B cell (primary cell): ENCODE data around the gene DNALI1. TPM values are rescaled to one million over a fixed set of nuclear protein-coding genes. Genes with fewer than 3 reads are reported as not detected.

Experiments used
- ATAC-seq: fragments of 200-7000 bp; cut with Tn5 transposase; one replicate; pipeline ENCODE4 v1.10.0; 2021; ENCODE audit warnings: low read depth, mild to moderate bottlenecking, moderate number of reproducible peaks, moderate library complexity
- CTCF ChIA-PET: fragments of 350-600 bp; sonication (Branson Sonifier 250); formaldehyde crosslinking; loops from one replicate; lab custom pipeline; 2021; ENCODE audit warnings: antibody characterized with exemption, inconsistent platforms; lab: Charles Lee
- POLR2A ChIA-PET: fragments of 350-600 bp; sonication (Branson Sonifier 250); formaldehyde crosslinking; loops from one replicate; lab custom pipeline; 2021; ENCODE audit warnings: antibody characterized with exemption; lab: Charles Lee
- DNase-seq: peaks from one replicate; pipeline ENCODE4 v3.0.0; 2013
- H2AFZ ChIP-seq: 2 replicates; pipeline ENCODE4 v1.6.1; 2012; ENCODE audit warnings: mild to moderate bottlenecking, low read depth, low read length; ENCODE audit not compliant: insufficient read depth, poor library complexity, severe bottlenecking
- H3K27ac ChIP-seq, 2 donors: 1 replicate in 1 of 2; 2 replicates in 1 of 2; pipeline ENCODE4 v1.5.1; 2012 to 2013; ENCODE audit warnings: low read length in 2 of 2, mild to moderate bottlenecking in 2 of 2, moderate library complexity in 1 of 2
- H3K27me3 ChIP-seq, 4 experiments: fragments of 200-600 bp in 1 of 4; sonication (generic) in 1 of 4; replicated peaks in 1 of 4; 1 replicate in 2 of 4; 2 replicates in 2 of 4; pipeline versions ENCODE4 v1.6.1 to v1.7.0; 2013 to 2016; ENCODE audit warnings: low read length in 3 of 4, mild to moderate bottlenecking in 2 of 4, mixed read lengths in 1 of 4, moderate library complexity in 1 of 4; ENCODE audit not compliant: insufficient read depth in 4 of 4, control insufficient read depth in 3 of 4; ENCODE audit errors: control extremely low read depth in 1 of 4
- H3K36me3 ChIP-seq, 2 experiments: replicated peaks in 1 of 2; 1 replicate in 1 of 2; 2 replicates in 1 of 2; pipeline versions ENCODE4 v1.6.1 to v1.7.1; 2013; ENCODE audit warnings: low read length in 1 of 2; ENCODE audit not compliant: insufficient read depth in 2 of 2, control insufficient read depth in 1 of 2; ENCODE audit errors: control extremely low read depth in 1 of 2, extremely low read depth in 1 of 2
- H3K4me1 ChIP-seq, 2 donors: fragments of 200-600 bp in 1 of 2; sonication (generic) in 1 of 2; 1 replicate in 1 of 2; 2 replicates in 1 of 2; pipeline versions ENCODE4 v1.5.1 to v1.6.1; 2013 to 2017; ENCODE audit warnings: low read length in 2 of 2; ENCODE audit not compliant: control insufficient read depth in 2 of 2, insufficient read depth in 2 of 2
- H3K4me2 ChIP-seq: replicated peaks from 2 replicates; pipeline ENCODE3; 2012; ENCODE audit warnings: mild to moderate bottlenecking, low read depth, low read length; ENCODE audit not compliant: poor library complexity, severe bottlenecking
- H3K4me3 ChIP-seq, 5 experiments: fragments of 200-600 bp in 1 of 5; sonication (generic) in 1 of 5; 1 replicate in 3 of 5; 2 replicates in 2 of 5; pipeline versions ENCODE4 v1.5.1 to v1.7.0; 2011 to 2016; ENCODE audit warnings: low read length in 4 of 5, mild to moderate bottlenecking in 4 of 5, low read depth in 2 of 5, control low read depth in 1 of 5, moderate library complexity in 1 of 5; ENCODE audit not compliant: insufficient read depth in 1 of 5; ENCODE audit errors: control extremely low read depth in 1 of 5, extremely low read depth in 1 of 5
- H3K79me2 ChIP-seq: fragments of 200-600 bp; sonication (generic); one replicate; pipeline ENCODE4 v1.6.0; 2016; ENCODE audit warnings: low read length; ENCODE audit not compliant: control insufficient read depth, insufficient read depth
- H3K9ac ChIP-seq: fragments of 200-600 bp; sonication (generic); 2 replicates; pipeline ENCODE4 v1.6.1; 2017; ENCODE audit warnings: mild to moderate bottlenecking, low read length, moderate library complexity
- H3K9me3 ChIP-seq, 3 donors: one replicate each; pipeline versions ENCODE4 v1.6.1 to v1.7.1; 2013; ENCODE audit warnings: low read length in 2 of 3; ENCODE audit not compliant: control insufficient read depth in 2 of 3, insufficient read depth in 1 of 3; ENCODE audit errors: control extremely low read depth in 1 of 3
- H4K20me1 ChIP-seq: 2 replicates; pipeline ENCODE4 v1.6.0; 2012; ENCODE audit warnings: mild to moderate bottlenecking, low read length; ENCODE audit not compliant: insufficient read depth, control insufficient read depth, poor library complexity, severe bottlenecking
- H3K27ac Mint-ChIP-seq: one replicate; pipeline ENCODE4 v1.8.0; 2021; ENCODE audit warnings: mixed read lengths
- H3K27me3 Mint-ChIP-seq: one replicate; pipeline ENCODE4 v1.8.0; 2021; ENCODE audit warnings: mixed read lengths
- H3K4me1 Mint-ChIP-seq: one replicate; pipeline ENCODE4 v1.8.0; 2021; ENCODE audit warnings: mixed read lengths
- H3K4me3 Mint-ChIP-seq: one replicate; pipeline ENCODE4 v1.8.0; 2021; ENCODE audit warnings: mixed read lengths
- H3K9me3 Mint-ChIP-seq: one replicate; pipeline ENCODE4 v1.8.0; 2022; ENCODE audit warnings: mixed read lengths; ENCODE audit not compliant: insufficient read depth
- EZH2 ChIP-seq: IDR thresholded peaks from 2 replicates; pipeline ENCODE4 v1.6.1; 2012; ENCODE audit warnings: borderline replicate concordance, low read depth, mild to moderate bottlenecking, moderate library complexity, low read length; ENCODE audit not compliant: insufficient read depth, poor library complexity, severe bottlenecking
- WGBS: methylation state at CpG from one replicate; pipeline ENCODE4 v1.1.5; 2013; ENCODE audit warnings: missing lambda C conversion rate; ENCODE audit not compliant: insufficient coverage; 5-methylcytosine and 5-hydroxymethylcytosine counted together
- intact Hi-C: fragments of 100-400 bp; cut with micrococcal nuclease; formaldehyde crosslinking; loops from one replicate; pipeline ENCODE4 v1.10.0; 2022
- polyA plus RNA-seq: library from polyadenylated mRNA; depleted of rRNA; stranded (reverse); fragments of >200 nt; gene quantifications from 2 replicates; pipeline ENCODE4 v1.2.3, GENCODE V29; 2012
- small RNA-seq: library from RNA; depleted of rRNA; stranded (forward); fragments of <200 nt; gene quantifications from one replicate; pipeline ENCODE3, GENCODE V24; 2012; ENCODE audit warnings: low replicate concordance, low read depth; ENCODE audit not compliant: insufficient read length
- total RNA-seq, 2 donors: library from RNA; stranded (reverse); fragments of 120-200 nt in 1 of 2; gene quantifications; 1 replicate in 1 of 2; 2 replicates in 1 of 2; pipeline versions ENCODE4 v1.2.3 to v1.2.4, GENCODE V29; 2013 to 2022
- TF ChIP-seq, protein P1 (sequence below): fragments of 200-600 bp; IDR thresholded peaks from one replicate; pipeline ENCODE4 v1.8.0; 2022; ENCODE audit warnings: antibody characterized with exemption, mild to moderate bottlenecking

The DNALI1 gene
- total and polyA plus RNA-seq, 2 donors (not counting 1 experiment from before 2014, with no cell fraction given): not detected

DNA sequence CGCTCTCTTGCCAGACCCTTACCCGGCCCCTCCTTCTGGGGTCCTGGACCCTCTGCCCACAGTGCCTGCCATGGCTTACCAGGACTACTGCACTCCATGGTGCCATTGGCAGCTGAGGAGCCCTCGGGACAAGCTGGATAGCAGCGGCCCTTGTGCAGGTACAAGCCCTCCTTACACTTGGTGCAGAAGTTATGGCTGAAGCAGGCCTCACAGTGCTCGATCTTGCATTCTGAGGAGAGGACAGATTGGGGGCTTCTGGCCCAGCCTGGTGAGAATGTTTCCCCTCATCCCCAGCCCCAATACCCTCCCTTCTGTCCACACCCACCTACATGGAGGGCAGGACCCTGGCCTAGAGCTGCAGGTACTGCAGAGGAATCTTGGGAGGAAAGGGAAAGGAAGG, 57.4 kb downstream of the DNALI1 start:
- TF ChIP-seq, protein P1, sequence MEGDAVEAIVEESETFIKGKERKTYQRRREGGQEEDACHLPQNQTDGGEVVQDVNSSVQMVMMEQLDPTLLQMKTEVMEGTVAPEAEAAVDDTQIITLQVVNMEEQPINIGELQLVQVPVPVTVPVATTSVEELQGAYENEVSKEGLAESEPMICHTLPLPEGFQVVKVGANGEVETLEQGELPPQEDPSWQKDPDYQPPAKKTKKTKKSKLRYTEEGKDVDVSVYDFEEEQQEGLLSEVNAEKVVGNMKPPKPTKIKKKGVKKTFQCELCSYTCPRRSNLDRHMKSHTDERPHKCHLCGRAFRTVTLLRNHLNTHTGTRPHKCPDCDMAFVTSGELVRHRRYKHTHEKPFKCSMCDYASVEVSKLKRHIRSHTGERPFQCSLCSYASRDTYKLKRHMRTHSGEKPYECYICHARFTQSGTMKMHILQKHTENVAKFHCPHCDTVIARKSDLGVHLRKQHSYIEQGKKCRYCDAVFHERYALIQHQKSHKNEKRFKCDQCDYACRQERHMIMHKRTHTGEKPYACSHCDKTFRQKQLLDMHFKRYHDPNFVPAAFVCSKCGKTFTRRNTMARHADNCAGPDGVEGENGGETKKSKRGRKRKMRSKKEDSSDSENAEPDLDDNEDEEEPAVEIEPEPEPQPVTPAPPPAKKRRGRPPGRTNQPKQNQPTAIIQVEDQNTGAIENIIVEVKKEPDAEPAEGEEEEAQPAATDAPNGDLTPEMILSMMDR: no peak
- TF ChIP-seq EZH2: no peak
- H3K27ac Mint-ChIP-seq: no peak overlapping the region
- no peaks in the 10 kb centered on the region for H3K36me3 ChIP-seq
- no peaks in the 10 kb centered on the region for H3K9me3 ChIP-seq
- H3K27ac ChIP-seq: no peak overlapping the region
- WGBS: 70% methylated on average over 4 of the region's 5 CpGs
- H4K20me1 ChIP-seq: no peaks in the 10 kb centered on the region
- H3K4me1 ChIP-seq: no peaks in the 10 kb centered on the region
- intact Hi-C loops: no loop called here
- H3K27me3 ChIP-seq: peaks cover 0 to 21% (median 2%) of the 10 kb centered on the region in 4 experiments
- POLR2A ChIA-PET: no interaction called here
- peaks cover 50% of the 10 kb centered on the region for H3K27me3 Mint-ChIP-seq
- DNase-seq (no peak), ATAC-seq (no peak)
- H3K4me2 ChIP-seq: no peak overlapping the region
- no peak overlapping the region for H3K4me3 Mint-ChIP-seq
- H2AFZ ChIP-seq: no peak overlapping the region
- H3K9me3 Mint-ChIP-seq: no peaks in the 10 kb centered on the region
- CTCF ChIA-PET: interaction anchor here (1.1 to 1.8 kb wide), 2 partner anchors 8 to 11 kb away, joined by 3 to 6 read pairs; no protein-coding TSS in a partner anchor
- H3K9ac ChIP-seq: no peak overlapping the region
- no peaks in the 10 kb centered on the region for H3K79me2 ChIP-seq
- H3K4me3 ChIP-seq: no peak overlapping the region
- H3K4me1 Mint-ChIP-seq: no peaks in the 10 kb centered on the region

DNA sequence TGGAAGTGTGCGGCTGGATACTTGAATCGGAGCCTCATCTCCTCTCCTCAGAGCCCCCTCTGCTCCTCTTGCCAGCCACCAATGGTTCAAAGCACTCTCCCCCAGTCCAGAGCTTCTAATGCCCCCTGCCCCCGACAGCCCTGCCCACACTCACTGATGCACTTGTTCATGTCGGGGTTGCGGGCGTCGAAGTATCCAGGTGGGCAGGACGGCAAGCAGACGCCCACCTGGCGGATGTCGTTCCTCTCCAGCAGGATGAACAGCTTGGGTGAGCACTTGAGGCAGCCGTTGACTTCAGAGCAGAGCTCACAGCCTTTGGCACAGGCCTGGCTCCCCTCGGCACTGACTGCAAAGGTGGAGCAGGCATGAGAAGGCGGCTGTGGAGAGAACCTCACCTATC, 59.6 kb downstream of the DNALI1 start:
- TF ChIP-seq, protein P1: no peak
- no peak for TF ChIP-seq EZH2
- Histone ChIP-seq H3K27me3 (peaks cover 0 to 28% (median 2%) of the 10 kb centered on the region in 4 experiments), H3K4me3 (no peak overlapping the region), H3K9ac (no peak overlapping the region), H3K27ac (no peak overlapping the region), H4K20me1 (no peaks in the 10 kb centered on the region), H3K4me1 (no peaks in the 10 kb centered on the region), H3K79me2 (no peaks in the 10 kb centered on the region), H3K4me2 (no peak overlapping the region), H2AFZ (no peak overlapping the region), H3K36me3 (no peaks in the 10 kb centered on the region), H3K9me3 (no peaks in the 10 kb centered on the region)
- ATAC-seq (no peak), DNase-seq (no peak)
- Mint-ChIP-seq H3K4me3 (no peak overlapping the region), H3K9me3 (no peaks in the 10 kb centered on the region), H3K27ac (no peak overlapping the region), H3K27me3 (peaks cover 57% of the 10 kb centered on the region), H3K4me1 (no peaks in the 10 kb centered on the region)
- 86% methylated on average over 14 of the region's 14 CpGs for WGBS
- CTCF ChIA-PET: no interaction called here
- POLR2A ChIA-PET: no interaction called here
- intact Hi-C loops: no loop called here

Small RNA genes lying within 50 kb of the gene (small RNA-seq; reads per million reads assigned to genes)
- not detected for gene AL034379.1

Other genes starting within 250 kb of the DNALI1 start
- 67.9 and 73.0 TPM in 2 replicates for gene ZC3H12A, start 82.4 kb upstream of the DNALI1 start, total RNA-seq
- gene ZC3H12A, start 82.4 kb upstream of the DNALI1 start, polyA plus RNA-seq: 170 and 177 TPM in 2 replicates
- 82.0 and 84.2 TPM in 2 replicates for gene MEAF6, start 42.2 kb upstream of the DNALI1 start, total RNA-seq
- gene MEAF6, start 42.2 kb upstream of the DNALI1 start, polyA plus RNA-seq: 52.5 and 73.3 TPM in 2 replicates
- 45.0 and 45.1 TPM in 2 replicates for gene SNIP1, start 2.6 kb upstream of the DNALI1 start, total RNA-seq
- gene SNIP1, start 2.6 kb upstream of the DNALI1 start, polyA plus RNA-seq: 6.0 and 16.1 TPM in 2 replicates
- gene GNL2, start 39.0 kb downstream of the DNALI1 start, total RNA-seq: 44.0 and 50.6 TPM in 2 replicates
- 15.7 and 29.8 TPM in 2 replicates for gene GNL2, start 39.0 kb downstream of the DNALI1 start, polyA plus RNA-seq
- gene RSPO1, start 78.0 kb downstream of the DNALI1 start, total RNA-seq: not detected in 2 replicates
- not detected in 2 replicates for gene RSPO1, start 78.0 kb downstream of the DNALI1 start, polyA plus RNA-seq
- gene CDCA8, start 135.6 kb downstream of the DNALI1 start, total RNA-seq: 1.3 and 1.5 TPM in 2 replicates
- gene CDCA8, start 135.6 kb downstream of the DNALI1 start, polyA plus RNA-seq: 1.4 and 1.6 TPM in 2 replicates
- gene EPHA10, start 208.2 kb downstream of the DNALI1 start, total RNA-seq: 0.39 and 0.61 TPM in 2 replicates
- 0.17 and 0.94 TPM in 2 replicates for gene EPHA10, start 208.2 kb downstream of the DNALI1 start, polyA plus RNA-seq
- 6.6 and 7.8 TPM in 2 replicates for gene MANEAL, start 236.9 kb downstream of the DNALI1 start, total RNA-seq
- gene MANEAL, start 236.9 kb downstream of the DNALI1 start, polyA plus RNA-seq: 1.1 and 3.1 TPM in 2 replicates